GM21825 (cell line): ENCODE measurements around the gene C2orf81.
"Not testable (repeated sequence)": the region's sequence is repeated elsewhere in the genome, so short reads cannot be mapped to it uniquely, and the experiment has no call there.

ENCODE experiments used
- ATAC-seq: cut with Tn5 transposase; IDR thresholded peaks from one replicate; pipeline ENCODE4 v1.9.1; 2021; ENCODE audit warnings: mild to moderate bottlenecking, moderate library complexity; ENCODE audit not compliant: unreplicated experiment

The C2orf81 gene

DNA sequence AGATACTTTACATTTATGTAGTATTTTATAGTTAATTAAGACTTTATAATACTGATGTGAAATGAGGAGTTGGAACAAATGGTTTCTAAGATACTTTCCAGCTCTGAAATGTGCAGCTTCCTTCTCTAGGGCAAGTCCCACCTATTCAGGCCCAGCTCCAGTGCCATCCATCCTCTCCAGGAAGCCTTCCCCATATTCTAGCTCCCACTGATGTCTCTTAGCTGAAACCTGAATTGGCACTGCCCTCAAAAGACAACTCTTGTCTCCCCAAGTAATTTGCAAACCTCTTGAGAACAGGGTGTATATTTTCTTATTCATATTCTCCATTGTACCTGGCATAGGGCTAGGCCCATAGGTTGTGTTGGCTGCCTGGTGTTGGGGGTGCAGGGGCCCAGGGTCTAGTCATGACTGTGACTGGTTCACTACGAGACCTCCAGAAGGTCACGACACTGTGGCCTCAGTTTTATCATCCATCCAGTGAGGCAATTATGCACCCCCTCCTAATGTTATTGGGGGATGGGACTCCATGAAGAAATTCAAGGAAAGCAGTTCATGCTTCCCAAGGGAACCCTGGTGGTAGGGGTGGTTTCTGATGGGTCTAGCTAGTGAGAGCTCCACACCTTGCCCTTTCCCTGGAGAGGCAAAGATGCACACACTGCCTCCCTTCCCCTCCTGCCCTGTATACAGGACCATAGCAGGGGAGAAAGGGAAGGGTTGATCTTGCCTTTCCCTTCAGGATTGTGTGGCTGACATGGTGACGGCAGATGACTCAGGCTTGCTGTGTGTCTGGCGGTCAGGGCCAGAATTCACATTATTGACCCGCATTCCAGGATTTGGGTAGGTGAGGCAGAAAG is 2.9 kb upstream of the C2orf81 start:
- ATAC-seq = no peak

DNA sequence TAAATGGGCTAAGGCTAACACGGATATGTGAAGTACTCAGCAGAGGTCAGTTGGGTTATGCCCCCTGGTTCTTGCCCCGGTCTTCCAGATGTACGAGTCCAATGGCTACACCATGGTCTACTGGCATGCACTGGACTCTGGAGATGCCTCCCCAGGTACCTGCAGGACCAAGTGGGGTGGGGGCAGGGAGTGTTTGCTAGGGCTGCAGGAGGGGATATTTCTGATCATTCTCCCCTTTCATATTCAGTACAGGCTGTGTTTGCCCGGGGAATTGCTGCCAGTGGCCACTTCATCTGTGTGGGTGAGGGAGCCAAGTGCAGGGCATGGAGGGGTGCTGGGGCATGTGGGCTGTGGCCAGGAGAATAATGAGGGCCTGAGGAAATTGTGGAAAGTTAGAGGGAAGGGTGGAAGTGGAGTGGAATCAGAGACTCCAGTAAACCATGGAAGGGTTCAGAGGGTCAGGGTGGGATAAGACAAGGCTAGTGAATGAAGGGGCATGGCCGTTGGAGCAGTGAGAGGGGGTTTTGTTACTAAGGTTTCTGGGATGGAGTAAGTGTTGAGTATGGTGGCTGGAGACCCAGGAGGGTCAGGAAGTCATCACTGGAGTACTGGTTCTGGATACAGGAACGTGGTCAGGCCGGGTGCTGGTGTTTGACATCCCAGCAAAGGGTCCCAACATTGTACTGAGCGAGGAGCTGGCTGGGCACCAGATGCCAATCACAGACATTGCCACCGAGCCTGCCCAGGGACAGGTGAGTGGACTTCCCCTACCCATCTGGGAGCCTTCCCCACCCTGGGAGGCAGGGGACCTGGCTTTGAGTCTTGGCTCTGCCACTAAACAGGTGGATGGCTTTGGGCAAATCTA is 2.0 kb upstream of the C2orf81 start:
- no peak for ATAC-seq

DNA sequence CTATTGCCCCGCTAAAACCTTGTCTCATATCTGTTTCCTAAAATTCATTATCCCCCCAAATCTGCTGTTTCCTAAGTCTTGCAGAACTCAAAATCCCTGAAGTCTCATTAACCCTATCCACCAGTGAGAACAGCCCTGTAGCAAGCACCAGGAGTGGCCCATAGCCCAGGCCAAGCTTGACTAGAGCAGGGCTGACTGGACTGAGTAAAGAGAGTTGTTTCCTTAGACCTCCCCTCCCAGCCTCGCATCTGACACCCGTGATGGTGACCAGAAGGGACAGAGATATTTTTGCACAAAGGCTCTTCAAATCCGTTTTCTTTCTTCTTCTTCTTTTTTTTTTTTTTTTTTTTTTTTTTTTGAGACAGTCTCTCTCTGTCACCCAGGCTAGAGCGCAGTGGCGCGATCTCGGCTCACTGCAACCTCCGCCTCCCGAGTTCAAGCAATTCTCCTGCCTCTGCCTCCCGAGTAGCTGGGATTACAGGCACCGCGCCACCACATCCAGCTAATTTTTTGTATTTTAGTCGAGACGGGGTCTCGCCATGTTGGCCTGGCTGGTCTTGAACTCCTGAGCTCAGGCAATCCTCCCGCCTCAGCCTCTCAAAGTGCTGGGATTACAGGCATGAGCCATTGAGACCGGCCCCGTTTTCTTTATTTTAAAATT is 846 bp downstream of the C2orf81 start:
- ATAC-seq = not testable (repeated sequence)

DNA sequence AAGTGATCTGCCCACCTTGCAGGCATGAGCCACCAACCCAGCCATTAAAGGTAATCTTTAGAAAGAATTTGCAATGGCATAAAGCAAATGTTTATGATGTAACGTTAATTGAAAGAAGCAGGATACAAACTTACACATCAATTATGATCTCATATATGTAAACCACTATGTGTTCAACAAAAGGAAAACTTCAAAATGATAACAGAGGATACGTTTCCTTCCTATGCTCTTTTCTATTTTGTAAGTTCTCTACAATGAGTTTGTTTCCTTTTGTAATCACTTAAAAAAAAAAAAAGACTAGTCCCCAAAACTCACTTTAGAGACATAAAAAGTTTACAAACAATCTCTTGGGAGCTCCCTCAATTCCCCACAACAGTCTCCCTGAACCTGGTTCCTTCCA is 1.4 kb downstream of the C2orf81 start:
- ATAC-seq = no peak

DNA sequence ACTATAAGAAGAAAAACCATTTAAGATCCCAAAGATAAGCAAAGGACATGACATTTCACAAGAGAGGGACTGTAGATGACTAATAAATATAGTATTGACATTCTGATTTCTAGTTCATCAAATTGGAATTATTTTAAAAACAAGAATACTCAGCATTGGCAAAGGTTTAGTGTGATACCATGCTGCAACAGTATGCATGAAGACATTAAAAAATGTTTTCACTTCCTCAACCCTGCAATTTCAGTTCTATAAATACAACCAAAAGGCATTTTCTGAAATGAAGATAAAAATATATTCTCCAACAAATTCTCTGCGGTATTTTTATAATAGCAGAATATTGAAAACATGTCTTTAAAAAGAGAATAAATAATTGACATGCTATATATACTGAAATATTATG is 2.1 kb downstream of the C2orf81 start:
- ATAC-seq = no peak

DNA sequence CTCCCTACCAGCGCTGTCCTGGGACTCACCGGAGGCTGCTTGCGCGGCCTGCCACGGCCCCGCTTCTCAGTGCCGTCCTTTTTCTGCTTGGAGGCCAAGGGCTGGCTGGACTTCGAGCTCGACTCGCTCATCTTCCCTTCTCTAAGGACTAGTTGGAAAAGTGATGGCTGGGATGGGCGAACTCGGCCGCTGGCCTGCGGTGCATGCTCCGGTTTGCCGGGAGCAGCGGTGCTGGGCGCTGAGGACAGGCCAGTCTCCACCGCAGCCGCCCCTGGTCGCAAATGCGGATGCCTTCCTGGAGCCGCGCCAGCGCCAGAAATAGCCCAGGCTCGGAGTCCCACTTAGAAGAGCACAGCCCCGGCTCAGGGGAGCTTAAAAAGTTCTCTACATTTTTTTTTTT is 3.1 kb downstream of the C2orf81 start:
- no peak for ATAC-seq

DNA sequence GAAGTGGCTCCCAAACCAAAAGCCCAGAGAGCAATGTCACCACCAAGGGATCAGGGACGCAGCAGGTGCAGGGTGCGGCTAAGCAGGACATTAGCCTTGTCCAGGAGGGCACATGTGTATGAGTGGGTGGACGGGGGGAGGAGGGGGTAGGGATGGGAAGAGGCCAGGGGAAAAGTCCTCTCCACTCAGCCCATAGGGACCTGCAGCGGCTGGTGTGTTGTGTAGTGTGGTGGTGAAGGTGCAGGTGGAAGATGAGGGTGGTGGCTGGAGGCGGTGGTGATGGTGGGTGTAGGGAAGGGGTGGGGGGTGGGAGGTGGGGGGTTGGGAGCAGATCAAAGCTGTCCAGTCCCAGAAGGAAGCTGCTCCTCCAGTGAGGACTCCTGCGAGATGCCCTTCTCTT is 3.7 kb downstream of the C2orf81 start:
- no peak for ATAC-seq

DNA sequence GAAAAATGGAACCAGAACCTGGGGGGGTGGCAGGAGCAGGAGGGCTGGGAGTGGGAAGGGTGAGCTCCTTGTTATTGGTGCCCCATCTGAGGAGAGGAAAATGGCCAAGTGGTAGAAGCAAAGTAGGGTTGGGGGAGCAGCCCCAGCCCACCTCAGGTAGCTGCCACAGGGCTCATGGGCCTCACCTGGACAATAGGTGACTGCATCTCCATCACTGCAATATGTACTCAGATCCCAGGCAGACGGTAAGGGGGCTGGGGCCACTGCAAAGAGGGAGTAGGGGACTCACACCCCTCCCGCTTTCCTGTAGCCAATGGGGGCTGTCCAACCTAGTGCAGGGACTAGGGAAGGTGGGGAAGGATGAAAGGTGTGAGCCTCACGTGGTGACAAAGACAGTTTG is 4.2 kb downstream of the C2orf81 start:
- ATAC-seq = no peak

DNA sequence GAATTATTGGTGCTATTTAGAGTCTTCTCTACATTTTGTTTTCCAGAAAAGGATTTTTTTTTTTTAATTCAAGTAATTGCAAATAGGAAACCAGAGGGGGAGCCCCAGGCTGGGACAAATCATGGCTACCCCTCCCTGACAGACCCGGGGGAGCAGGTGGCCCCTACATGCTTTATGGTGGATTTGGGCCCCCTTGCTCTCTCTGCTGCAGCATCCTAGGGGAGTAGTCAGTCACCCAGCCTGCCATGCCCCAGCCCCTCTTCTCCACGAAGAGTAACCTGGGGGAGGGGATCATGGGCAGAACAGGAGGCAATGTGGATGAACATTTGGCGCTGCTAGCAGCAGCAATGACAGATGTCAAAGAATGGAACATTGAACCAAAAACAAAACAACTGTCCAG is 4.6 kb downstream of the C2orf81 start:
- ATAC-seq = no peak

DNA sequence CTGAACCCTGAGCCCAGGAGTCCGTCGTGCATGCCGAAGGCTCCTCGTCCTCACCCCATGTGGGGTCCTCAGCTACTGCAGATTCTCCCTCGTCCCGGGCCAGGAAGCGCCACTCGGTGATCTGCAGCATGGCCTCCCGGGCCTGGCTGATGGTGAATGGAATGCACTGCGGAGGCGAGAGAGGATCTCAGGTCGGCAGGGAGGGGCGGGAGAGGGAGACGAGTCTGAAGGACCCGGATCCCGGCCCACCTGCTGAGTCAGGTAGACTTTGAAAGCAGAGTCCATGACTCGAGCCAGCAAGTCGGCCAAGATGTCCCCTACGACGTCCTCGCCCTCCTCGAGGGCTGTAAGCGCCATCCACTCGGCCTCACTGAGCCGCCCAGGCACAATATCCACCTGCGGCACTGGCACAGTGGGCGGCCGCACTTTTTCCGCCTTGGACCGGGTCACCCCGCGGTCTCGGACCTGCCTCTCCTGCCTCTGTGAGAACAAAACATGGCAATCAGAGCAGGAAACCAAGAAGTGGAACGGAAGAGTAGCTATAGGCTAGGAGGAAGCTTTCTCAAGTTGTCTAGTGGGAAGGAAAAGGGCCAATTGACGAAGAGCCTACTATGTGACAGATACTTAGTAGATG is 5.5 kb downstream of the C2orf81 start:
- ATAC-seq = no peak

DNA sequence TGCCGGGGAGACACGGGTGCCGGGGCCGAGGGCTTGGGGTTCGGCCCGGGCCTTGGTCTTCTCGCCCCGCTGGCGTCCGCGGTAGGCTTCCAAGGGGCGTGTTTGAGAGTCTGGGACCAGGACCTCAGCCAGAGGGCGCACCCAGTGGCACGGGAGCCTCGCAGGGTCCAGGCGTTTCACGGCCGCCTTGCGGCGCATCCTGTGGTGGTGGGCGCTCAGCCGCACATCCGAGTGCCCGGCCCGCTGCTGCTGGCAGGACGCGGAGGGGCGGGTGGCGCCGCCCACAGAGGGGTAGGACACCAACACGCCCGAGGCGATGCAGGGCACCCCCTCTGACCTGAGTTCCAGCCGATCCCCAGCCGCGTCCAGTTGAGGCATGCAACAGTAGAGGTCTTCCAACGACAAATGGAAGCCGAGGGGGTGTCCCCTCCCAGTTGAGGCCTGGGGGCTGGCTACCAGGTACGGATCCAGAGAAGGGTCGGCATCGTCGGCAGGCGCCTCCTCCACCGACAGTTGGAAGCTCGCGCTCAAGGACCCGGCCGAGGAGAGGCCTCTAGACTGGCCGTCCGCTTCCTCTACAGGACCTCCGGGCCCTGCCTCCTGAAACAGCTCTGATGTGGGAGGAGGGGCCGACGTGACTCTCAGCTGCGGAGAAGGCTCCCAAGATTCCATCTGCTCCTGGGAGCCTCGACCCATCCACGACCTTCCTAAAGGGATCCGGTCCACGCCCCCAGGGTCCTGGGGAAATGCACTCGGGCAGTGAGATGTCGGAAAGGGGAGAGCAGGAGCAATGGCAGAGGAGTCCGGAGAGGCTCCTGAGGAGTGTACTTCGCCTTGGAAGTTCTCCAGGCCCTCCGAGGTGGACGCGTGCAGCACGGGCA is 6.3 kb downstream of the C2orf81 start:
- peak; percentile 42 for ATAC-seq

DNA sequence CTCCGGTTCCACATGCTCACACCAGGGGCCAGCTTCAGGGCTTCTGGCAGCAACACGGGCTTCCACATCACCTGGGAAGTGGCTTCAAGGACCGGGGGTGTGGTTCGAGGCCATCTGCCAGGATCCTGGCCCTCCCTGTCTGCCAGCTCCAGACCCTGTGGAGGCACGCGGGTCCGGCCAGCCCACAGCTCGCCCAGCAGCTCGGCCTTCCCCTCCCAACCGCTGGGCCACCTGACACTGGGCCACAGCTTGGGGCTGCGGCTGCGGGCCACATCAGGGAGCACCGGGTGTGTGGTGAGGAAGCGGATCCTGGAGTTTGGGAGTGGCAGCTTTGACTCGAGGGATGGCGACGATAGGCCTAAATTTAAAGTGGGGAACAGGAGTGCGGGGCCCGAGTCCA is 7.0 kb downstream of the C2orf81 start:
- ATAC-seq = no peak

DNA sequence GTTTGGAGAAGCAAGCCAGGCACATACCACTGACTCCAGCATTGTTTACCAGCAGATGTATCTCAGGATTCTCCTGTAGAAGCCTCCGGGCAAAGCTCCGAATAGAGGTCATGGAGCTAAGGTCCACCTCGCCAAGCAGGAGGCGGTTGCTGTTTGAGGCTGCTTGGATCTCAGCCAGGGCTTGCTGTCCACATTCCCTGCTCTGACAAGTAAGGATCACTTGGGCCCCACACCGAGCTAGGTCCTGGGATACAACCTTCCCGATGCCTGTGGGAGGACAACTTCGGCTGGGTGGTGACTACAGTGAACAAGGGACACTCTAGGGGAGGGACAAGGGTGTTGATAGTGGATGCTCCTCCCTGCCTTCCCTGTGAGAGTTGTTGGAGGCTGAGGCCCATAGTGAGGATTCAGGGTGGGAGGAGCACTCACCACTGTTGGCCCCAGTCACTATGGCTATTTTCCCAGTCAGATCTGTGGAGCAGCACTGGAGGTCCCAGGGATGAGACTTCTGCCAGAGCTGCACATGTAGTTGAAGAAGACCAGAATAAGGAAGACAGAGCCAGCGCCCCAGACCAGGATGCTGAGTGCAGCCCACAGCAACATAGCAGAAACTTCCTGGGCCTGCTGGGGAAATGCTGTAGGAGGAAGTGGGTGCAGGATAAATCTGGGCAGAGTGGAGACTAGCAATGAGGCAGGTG is 8.3 kb downstream of the C2orf81 start:
- no peak for ATAC-seq

DNA sequence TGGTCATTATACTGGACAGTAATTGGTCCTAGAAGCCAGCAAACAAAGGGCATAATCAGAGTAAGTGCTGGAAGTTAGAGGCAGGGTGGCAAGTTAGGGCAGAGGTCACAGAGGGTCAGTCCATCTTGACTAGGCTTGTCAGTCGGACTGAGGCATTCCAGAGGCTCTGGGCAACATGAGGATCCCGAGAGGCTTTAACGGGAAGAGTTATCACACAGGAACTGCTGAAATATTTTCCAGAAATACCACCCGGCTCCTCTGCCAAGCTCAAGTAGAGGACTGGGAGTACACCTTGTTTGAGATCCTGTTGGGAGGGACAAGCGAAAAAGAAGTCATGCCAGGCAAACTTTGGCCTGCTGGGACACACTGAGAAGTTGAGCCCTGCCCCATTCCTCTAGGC is 13.7 kb downstream of the C2orf81 start:
- no peak for ATAC-seq

DNA sequence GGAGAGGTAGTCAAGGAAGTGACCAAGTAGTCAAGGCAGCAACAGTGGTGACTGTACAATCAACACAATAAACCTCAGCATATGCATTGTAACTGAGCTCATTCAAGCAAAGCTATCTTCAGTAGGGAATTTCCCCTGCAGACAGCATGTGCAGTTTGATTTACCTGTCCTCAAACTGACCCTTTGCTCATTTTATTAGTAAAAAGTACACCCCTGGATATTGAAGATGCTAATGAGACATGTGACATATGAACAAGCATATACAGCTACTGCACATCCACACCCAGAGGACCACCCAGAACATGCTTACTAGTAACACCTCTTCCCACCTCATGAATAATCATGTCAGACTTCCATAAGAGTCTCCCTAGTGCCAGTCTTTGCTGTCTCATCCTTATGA is 15.4 kb downstream of the C2orf81 start:
- ATAC-seq = no peak

DNA sequence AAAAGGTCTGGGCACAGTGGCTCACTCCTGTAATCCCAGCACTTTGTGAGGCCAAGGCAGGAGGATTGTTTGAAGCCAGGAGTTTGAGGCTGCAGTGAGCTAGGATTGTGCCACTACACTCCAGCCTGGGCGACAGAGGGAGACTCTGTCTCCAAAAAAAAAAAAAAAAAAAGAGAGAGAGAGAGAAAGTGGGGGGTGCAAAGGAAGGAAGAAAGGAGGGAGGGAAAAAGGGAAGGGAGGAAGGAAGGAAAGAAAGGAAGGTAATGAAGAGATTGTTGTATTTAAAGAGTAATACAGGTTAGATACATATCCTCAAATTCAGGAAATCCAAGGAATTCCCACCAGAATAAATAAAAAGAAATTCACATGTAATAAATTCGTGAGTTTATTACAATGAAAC is 19.5 kb downstream of the C2orf81 start:
- no peak for ATAC-seq

DNA sequence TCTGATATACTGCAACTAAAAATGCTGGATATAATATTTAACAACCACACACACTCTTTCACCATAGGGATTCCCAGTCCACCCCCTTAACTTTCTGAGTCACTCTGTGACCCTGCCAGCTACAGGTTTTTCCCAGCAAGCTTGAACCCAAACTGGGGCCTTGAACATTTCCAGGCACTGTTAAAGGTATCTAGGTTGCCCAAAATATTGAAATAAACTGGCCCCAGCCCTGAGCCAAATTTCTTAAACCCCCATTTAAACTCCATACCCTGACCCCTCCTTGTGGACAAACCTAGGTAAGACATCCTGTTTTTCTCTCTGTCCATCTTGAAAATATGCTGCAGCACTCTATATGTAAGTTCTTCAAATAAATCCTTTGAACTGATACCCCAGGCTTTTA is 21.6 kb downstream of the C2orf81 start:
- ATAC-seq = no peak

DNA sequence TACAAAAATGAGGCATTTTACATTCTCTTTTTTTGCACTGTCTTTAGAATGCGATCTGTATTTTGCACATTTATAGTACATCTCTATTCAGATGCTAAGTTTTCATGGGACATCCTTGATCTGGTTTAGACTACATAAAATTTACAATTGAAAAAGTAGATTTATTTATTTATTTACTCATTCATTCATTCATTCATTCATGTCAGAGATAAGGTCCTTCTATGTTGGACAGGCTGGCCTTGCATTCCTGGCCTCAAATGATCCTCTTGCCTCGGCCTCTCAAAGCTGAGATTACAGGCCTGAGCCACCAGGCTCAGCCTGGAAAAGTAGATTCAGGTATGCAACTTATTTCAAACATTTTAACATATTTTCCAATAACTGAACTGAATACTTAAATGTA is 25.3 kb downstream of the C2orf81 start:
- no peak for ATAC-seq

DNA sequence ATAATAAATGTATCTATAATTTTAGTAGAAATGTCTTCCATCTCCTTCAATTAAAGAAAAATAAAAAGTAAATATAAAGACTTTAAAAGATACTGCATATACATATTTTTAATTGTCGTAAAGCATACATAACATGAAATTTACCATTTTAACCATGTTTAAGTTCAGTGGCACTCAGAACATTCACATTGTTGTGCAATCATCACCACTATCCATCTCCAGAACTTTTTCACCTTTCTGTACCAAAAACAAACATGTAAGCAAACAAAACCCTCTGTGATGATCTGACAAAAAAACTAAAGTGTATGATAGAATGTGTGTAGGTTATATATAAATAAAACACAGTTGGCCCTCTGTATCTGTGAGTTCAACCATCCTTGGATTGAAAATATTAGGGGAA is 27.9 kb downstream of the C2orf81 start:
- no peak for ATAC-seq

DNA sequence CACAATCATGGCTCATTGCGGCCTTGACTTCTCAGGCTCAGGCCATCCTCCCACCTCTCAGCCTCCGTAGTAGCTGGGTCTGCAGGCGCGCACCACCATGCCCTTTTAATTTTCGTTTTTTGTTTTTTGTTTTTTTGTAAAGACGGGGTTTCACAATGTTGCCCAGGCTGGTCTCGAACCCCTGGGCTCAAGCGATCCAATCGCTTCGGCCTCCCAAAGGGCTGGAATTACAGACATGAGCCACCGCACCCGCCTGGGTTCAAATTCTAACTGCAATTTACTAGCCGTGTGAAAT is 29.0 kb downstream of the C2orf81 start:
- ATAC-seq = no peak
